A549 treated with CORT108297 at 1 μM for 4 hours (cell line): ENCODE measurements around the gene TLX3. TPM values are rescaled to one million over a fixed set of nuclear protein-coding genes. Genes with fewer than 3 reads are reported as not detected.

Experiments
- total RNA-seq: library from RNA; stranded (reverse); fragments of 200-300 nt; extraction: Qiagen RNA extraction; gene quantifications from 5 replicates; pipeline ENCODE4 v1.2.3, GENCODE V29; 2022

Gene TLX3
- total RNA-seq = not detected in 5 replicates

GRCh38 chr5:171308453-171309275 is at the start of gene TLX3:
Gene TLX3, plus strand, starts transcription at chr5:171309248. Its CDS starts 118 bp downstream, at chr5:171309366.

Other genes with a start within 250 kb of the TLX3 start
- 3,134 to 4,822 TPM (median 3,256 TPM) in 5 replicates for gene NPM1, start 78.6 kb downstream of the TLX3 start, total RNA-seq
- gene FGF18, start 110.4 kb downstream of the TLX3 start, total RNA-seq = 0.46 to 0.62 TPM (median 0.55 TPM) in 5 replicates